ENCODE measurements around the gene EVI2A.
"Not testable (repeated sequence)": the region's sequence is repeated elsewhere in the genome, so short reads cannot be mapped to it uniquely, and the experiment has no call there.

Gene EVI2A

GRCh38 chr17:31311526-31311925, 9.9 kb downstream of the EVI2A start:
- no peak for DNase-seq

GRCh38 chr17:31310886-31311285, 10.5 kb downstream of the EVI2A start:
- no peak for DNase-seq

- DNase-seq, result no peak
These were observed 11.2 kb downstream of the EVI2A start for GRCh38 chr17:31310260-31310659.

- no peak for DNase-seq
These were observed 11.9 kb downstream of the EVI2A start for GRCh38 chr17:31309556-31309955.

GRCh38 chr17:31308372-31309334, 12.8 kb downstream of the EVI2A start:
- no peak for DNase-seq

- no peak for DNase-seq
These were observed 13.8 kb downstream of the EVI2A start for GRCh38 chr17:31307640-31308039.

- DNase-seq, result no peak
These were observed 21.8 kb downstream of the EVI2A start for GRCh38 chr17:31299624-31300023.

GRCh38 chr17:31297090-31297489, 24.3 kb downstream of the EVI2A start, which contains the start of gene OMG:
OMG (minus strand) TSS chr17:31297239; CDS start chr17:31296331, 908 bp downstream.
- no peak for DNase-seq

GRCh38 chr17:31296142-31296541, 25.3 kb downstream of the EVI2A start:
- DNase-seq, result no peak

GRCh38 chr17:31295489-31295871, 25.9 kb downstream of the EVI2A start:
- no peak for DNase-seq

- DNase-seq, result no peak
These were observed 26.5 kb downstream of the EVI2A start for GRCh38 chr17:31294820-31295488.

- DNase-seq, result no peak
These were observed 27.2 kb downstream of the EVI2A start for GRCh38 chr17:31294231-31294630.

- no peak for DNase-seq
These were observed 27.8 kb downstream of the EVI2A start for GRCh38 chr17:31293581-31293980.

- no peak for DNase-seq
These were observed 29.6 kb downstream of the EVI2A start for GRCh38 chr17:31291820-31292219.

GRCh38 chr17:31289790-31290189, 31.6 kb downstream of the EVI2A start:
- DNase-seq, result no peak

GRCh38 chr17:31287932-31288331, 33.5 kb downstream of the EVI2A start:
- DNase-seq, result not testable (repeated sequence)

GRCh38 chr17:31286587-31286986, 34.8 kb downstream of the EVI2A start:
- DNase-seq, result no peak

- no peak for DNase-seq
These were observed 37.6 kb downstream of the EVI2A start for GRCh38 chr17:31283841-31284240.

GRCh38 chr17:31281061-31281460, 40.4 kb downstream of the EVI2A start:
- DNase-seq, result no peak

GRCh38 chr17:31279401-31279800, 42.0 kb downstream of the EVI2A start:
- no peak for DNase-seq

- no peak for DNase-seq
These were observed 46.3 kb downstream of the EVI2A start for GRCh38 chr17:31275116-31275515.

- DNase-seq, result no peak
These were observed 47.2 kb downstream of the EVI2A start for GRCh38 chr17:31274252-31274651.

- no peak for DNase-seq
These were observed 47.9 kb downstream of the EVI2A start for GRCh38 chr17:31273516-31273915.

GRCh38 chr17:31272803-31273202, 48.6 kb downstream of the EVI2A start:
- no peak for DNase-seq

Data from NCI-H1092 (cell line).